Neural cell (in vitro differentiated cells): ENCODE measurements around the gene LFNG. TPM values are rescaled to one million over a fixed set of nuclear protein-coding genes. Genes with fewer than 3 reads are reported as not detected.

Experiments
- H2AFZ ChIP-seq: fragments of 200-600, 300-800 bp; sonication (generic), shearing (Covaris generic); 2 replicates; pipeline ENCODE4 v1.6.0; 2014; ENCODE audit warnings: low read depth, mild to moderate bottlenecking, antibody characterized with exemption, low read length, moderate library complexity
- H3F3A ChIP-seq: fragments of 200-600 bp; shearing (Covaris generic); 2 replicates; pipeline ENCODE4 v1.6.1; 2016; ENCODE audit warnings: mild to moderate bottlenecking, moderate library complexity, mixed read lengths, antibody characterized with exemption, low read length; ENCODE audit not compliant: insufficient read depth, poor library complexity, severe bottlenecking
- H3K27ac ChIP-seq: fragments of 200-600, 300-800 bp; sonication (generic), shearing (Covaris generic); 2 replicates; pipeline ENCODE4 v1.5.1; 2014; ENCODE audit warnings: mild to moderate bottlenecking, low read length, moderate library complexity
- H3K27me3 ChIP-seq: fragments of 300-800, 200-600 bp; sonication (generic), shearing (Covaris generic); 2 replicates; pipeline ENCODE4 v1.6.0; 2014; ENCODE audit warnings: mild to moderate bottlenecking, low read depth, low read length, moderate library complexity; ENCODE audit not compliant: insufficient read depth
- H3K36me3 ChIP-seq: fragments of 300-800, 200-600 bp; sonication (generic), shearing (Covaris generic); 2 replicates; pipeline ENCODE4 v1.5.1; 2014; ENCODE audit warnings: mild to moderate bottlenecking, antibody characterized with exemption, low read length, moderate library complexity; ENCODE audit not compliant: insufficient read depth
- H3K4me2 ChIP-seq: fragments of 300-800, 200-600 bp; sonication (generic), shearing (Covaris generic); 2 replicates; pipeline ENCODE4 v1.6.0; 2014; ENCODE audit warnings: mild to moderate bottlenecking, low read length
- H3K4me3 ChIP-seq: fragments of 300-800, 200-600 bp; sonication (generic), shearing (Covaris generic); 2 replicates; pipeline ENCODE4 v1.5.1; 2014; ENCODE audit warnings: mild to moderate bottlenecking, low read length, moderate library complexity
- H3K79me2 ChIP-seq: fragments of 200-600 bp; shearing (Covaris generic); replicated peaks from 2 replicates; pipeline ENCODE4 v1.6.0; 2014; ENCODE audit warnings: mild to moderate bottlenecking, low read length, moderate library complexity; ENCODE audit not compliant: insufficient read depth
- H3K9ac ChIP-seq: fragments of 300-800, 200-600 bp; sonication (generic), shearing (Covaris generic); 2 replicates; pipeline ENCODE4 v1.6.1; 2016; ENCODE audit warnings: mild to moderate bottlenecking, low read length, mixed read lengths
- H3K9me2 ChIP-seq: fragments of 200-600 bp; shearing (Covaris generic); 2 replicates; pipeline ENCODE4 v1.6.1; 2016; ENCODE audit warnings: mild to moderate bottlenecking, low read length, mixed read lengths; ENCODE audit not compliant: insufficient read depth
- H3K9me3 ChIP-seq: fragments of 200-600, 300-800 bp; sonication (generic), shearing (Covaris generic); 2 replicates; pipeline ENCODE4 v1.6.1; 2016; ENCODE audit warnings: mild to moderate bottlenecking, mixed run types, low read length, moderate library complexity, mixed read lengths
- H4K20me1 ChIP-seq: fragments of 200-600 bp; shearing (Covaris generic); 2 replicates; pipeline ENCODE4 v1.6.1; 2016; ENCODE audit warnings: mild to moderate bottlenecking, mixed run types; ENCODE audit not compliant: insufficient read depth
- EP300 ChIP-seq: fragments of 450-650 bp; conservative IDR thresholded peaks from 2 replicates; pipeline ENCODE4 v1.6.1; 2014; ENCODE audit warnings: antibody characterized with exemption, mild to moderate bottlenecking, moderate library complexity; ENCODE audit not compliant: poor library complexity, severe bottlenecking
- EZH2 ChIP-seq: fragments of 200-600, 300-800 bp; shearing (Covaris generic), sonication (generic); IDR thresholded peaks from 2 replicates; pipeline ENCODE4 v1.6.1; 2014; ENCODE audit warnings: antibody characterized with exemption, low read length, borderline replicate concordance, mild to moderate bottlenecking; ENCODE audit not compliant: insufficient read depth, poor library complexity, severe bottlenecking
- MXI1 ChIP-seq: fragments of 450-650 bp; conservative IDR thresholded peaks from 2 replicates; pipeline ENCODE4 v1.6.1; 2014; ENCODE audit warnings: antibody characterized with exemption, mild to moderate bottlenecking; ENCODE audit not compliant: poor library complexity, severe bottlenecking
- POLR2AphosphoS5 ChIP-seq: IDR thresholded peaks from 2 replicates; pipeline ENCODE4 v1.6.1; 2012
- RAD21 ChIP-seq: fragments of 450-650 bp; conservative IDR thresholded peaks from 2 replicates; pipeline ENCODE4 v1.6.1; 2014; ENCODE audit warnings: antibody characterized with exemption, mild to moderate bottlenecking, moderate library complexity
- SMC3 ChIP-seq: fragments of 450-650 bp; conservative IDR thresholded peaks from 2 replicates; pipeline ENCODE4 v1.6.1; 2014; ENCODE audit warnings: antibody characterized with exemption, mild to moderate bottlenecking, moderate library complexity; ENCODE audit not compliant: poor library complexity
- TAF1 ChIP-seq: IDR thresholded peaks from 2 replicates; pipeline ENCODE4 v1.6.1; 2012; ENCODE audit warnings: low read depth
- polyA plus RNA-seq: library from polyadenylated mRNA; depleted of rRNA; stranded (reverse); fragments of >200 nt; gene quantifications from 2 replicates; pipeline ENCODE4 v1.2.3, GENCODE V29; 2014
- TF ChIP-seq, protein P1 (sequence below): fragments of 450-650 bp; IDR thresholded peaks from 2 replicates; pipeline ENCODE4 v1.5.1; 2014; ENCODE audit warnings: antibody characterized with exemption, mild to moderate bottlenecking, moderate library complexity; ENCODE audit not compliant: poor library complexity, severe bottlenecking
- TF ChIP-seq, protein P2 (sequence below): IDR thresholded peaks from 2 replicates; pipeline ENCODE4 v1.6.1; 2012; ENCODE audit warnings: borderline replicate concordance

The LFNG gene
- polyA plus RNA-seq, 1 donor from 2014 or later: 0.30 TPM

DNA sequence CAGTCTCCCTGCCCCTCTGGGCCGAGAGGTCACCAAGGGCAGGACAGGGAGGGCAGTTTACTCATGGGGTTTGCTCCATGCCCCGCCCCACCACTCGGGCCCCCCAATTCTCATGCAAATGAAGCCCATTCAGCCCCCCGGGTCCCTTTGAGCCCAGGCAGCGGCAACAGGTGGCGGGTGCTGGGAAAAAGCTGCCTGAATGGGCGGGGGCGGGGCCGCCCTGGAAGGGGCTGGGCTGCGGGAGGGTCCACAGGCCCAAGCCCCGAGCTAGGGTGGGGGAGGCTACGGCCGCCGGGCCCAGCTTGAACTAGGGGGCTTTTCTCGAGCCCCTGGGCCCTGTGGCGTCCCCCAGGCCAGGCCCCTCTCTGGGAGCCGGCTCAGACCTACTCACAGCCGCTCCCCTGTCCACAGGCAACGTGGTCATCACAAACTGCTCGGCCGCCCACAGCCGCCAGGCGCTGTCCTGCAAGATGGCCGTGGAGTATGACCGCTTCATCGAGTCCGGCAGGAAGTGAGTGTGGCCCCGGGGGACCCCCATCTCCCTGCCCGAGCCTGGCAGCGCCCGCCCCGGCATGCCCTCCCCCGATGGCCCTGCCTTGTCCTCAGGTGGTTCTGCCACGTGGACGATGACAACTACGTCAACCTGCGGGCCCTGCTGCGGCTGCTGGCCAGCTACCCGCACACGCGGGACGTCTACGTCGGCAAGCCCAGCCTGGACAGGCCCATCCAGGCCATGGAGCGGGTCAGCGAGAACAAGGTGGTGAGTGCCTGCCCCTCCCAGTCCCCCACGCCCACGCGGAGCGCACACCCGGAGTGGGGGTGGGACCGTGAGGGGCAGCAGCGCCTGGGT, 5.5 kb downstream of the LFNG start:
- H4K20me1 ChIP-seq: no peaks in the 10 kb centered on the region
- H3K4me2 ChIP-seq: no peak overlapping the region
- no peak overlapping the region for H2AFZ ChIP-seq
- TF ChIP-seq RAD21 (no peak), TAF1 (no peak), EP300 (no peak), MXI1 (no peak), POLR2AphosphoS5 (no peak), SMC3 (no peak), EZH2 (no peak)
- TF ChIP-seq, protein P1, sequence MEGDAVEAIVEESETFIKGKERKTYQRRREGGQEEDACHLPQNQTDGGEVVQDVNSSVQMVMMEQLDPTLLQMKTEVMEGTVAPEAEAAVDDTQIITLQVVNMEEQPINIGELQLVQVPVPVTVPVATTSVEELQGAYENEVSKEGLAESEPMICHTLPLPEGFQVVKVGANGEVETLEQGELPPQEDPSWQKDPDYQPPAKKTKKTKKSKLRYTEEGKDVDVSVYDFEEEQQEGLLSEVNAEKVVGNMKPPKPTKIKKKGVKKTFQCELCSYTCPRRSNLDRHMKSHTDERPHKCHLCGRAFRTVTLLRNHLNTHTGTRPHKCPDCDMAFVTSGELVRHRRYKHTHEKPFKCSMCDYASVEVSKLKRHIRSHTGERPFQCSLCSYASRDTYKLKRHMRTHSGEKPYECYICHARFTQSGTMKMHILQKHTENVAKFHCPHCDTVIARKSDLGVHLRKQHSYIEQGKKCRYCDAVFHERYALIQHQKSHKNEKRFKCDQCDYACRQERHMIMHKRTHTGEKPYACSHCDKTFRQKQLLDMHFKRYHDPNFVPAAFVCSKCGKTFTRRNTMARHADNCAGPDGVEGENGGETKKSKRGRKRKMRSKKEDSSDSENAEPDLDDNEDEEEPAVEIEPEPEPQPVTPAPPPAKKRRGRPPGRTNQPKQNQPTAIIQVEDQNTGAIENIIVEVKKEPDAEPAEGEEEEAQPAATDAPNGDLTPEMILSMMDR: no peak
- TF ChIP-seq, protein P2, sequence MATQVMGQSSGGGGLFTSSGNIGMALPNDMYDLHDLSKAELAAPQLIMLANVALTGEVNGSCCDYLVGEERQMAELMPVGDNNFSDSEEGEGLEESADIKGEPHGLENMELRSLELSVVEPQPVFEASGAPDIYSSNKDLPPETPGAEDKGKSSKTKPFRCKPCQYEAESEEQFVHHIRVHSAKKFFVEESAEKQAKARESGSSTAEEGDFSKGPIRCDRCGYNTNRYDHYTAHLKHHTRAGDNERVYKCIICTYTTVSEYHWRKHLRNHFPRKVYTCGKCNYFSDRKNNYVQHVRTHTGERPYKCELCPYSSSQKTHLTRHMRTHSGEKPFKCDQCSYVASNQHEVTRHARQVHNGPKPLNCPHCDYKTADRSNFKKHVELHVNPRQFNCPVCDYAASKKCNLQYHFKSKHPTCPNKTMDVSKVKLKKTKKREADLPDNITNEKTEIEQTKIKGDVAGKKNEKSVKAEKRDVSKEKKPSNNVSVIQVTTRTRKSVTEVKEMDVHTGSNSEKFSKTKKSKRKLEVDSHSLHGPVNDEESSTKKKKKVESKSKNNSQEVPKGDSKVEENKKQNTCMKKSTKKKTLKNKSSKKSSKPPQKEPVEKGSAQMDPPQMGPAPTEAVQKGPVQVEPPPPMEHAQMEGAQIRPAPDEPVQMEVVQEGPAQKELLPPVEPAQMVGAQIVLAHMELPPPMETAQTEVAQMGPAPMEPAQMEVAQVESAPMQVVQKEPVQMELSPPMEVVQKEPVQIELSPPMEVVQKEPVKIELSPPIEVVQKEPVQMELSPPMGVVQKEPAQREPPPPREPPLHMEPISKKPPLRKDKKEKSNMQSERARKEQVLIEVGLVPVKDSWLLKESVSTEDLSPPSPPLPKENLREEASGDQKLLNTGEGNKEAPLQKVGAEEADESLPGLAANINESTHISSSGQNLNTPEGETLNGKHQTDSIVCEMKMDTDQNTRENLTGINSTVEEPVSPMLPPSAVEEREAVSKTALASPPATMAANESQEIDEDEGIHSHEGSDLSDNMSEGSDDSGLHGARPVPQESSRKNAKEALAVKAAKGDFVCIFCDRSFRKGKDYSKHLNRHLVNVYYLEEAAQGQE: no peak
- H3F3A ChIP-seq: no peaks in the 10 kb centered on the region
- H3K36me3 ChIP-seq: no peaks in the 10 kb centered on the region
- H3K79me2 ChIP-seq: peaks cover 34% of the 10 kb centered on the region
- H3K9me2 ChIP-seq: no peaks in the 10 kb centered on the region
- no peak overlapping the region for H3K4me3 ChIP-seq
- peaks cover 6% of the 10 kb centered on the region for H3K27me3 ChIP-seq
- no peak overlapping the region for H3K9ac ChIP-seq
- H3K9me3 ChIP-seq: no peaks in the 10 kb centered on the region
- H3K27ac ChIP-seq: no peak overlapping the region

DNA sequence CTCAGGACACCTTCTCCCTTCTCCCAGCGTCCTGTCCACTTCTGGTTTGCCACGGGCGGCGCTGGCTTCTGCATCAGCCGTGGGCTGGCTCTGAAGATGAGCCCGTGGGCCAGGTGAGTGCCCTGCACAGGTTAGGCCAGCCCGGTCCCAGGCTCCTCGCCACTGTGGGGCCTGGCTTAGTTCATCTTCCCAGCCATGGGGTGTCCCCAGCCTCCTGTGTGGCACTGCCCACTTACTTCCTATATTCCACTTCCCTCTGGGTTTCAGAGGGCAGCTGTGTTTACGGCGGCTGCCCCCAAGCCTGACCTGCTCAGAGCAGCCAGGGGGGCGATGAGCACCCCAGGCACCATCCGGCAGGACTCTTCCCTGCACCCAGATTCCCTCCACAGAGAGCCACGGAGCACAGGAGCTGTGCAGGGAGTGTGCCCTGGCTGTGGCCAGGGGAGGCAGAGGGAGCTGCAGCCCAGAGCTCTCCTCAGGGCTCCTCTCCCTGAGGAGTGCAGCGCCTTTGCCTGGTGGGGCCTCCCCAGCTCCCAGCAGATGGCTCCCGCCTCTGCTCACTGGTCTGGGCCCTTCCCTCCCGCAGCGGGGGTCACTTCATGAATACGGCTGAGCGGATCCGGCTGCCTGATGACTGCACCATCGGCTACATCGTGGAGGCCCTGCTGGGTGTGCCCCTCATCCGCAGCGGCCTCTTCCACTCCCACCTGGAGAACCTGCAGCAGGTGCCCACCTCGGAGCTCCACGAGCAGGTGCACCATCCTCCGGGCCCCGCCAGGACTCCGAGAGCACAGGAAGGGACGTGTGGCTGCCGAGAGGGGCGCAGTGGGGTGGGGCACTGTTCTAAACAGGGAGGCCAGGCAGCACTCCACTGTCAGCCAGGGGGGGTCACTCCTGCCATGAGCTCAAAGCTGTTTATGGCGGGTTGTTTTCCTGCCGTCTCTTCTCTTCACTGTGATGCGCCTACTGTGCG, 6.4 kb downstream of the LFNG start:
- Histone ChIP-seq H3K36me3 (no peaks in the 10 kb centered on the region), H3K9ac (no peak overlapping the region), H3K79me2 (peaks cover 26% of the 10 kb centered on the region), H3K27ac (no peak overlapping the region), H3K27me3 (no peaks in the 10 kb centered on the region), H3K9me3 (no peaks in the 10 kb centered on the region), H4K20me1 (no peaks in the 10 kb centered on the region), H3K4me2 (no peak overlapping the region), H2AFZ (no peak overlapping the region), H3K4me3 (no peak overlapping the region), H3K9me2 (no peaks in the 10 kb centered on the region), H3F3A (no peaks in the 10 kb centered on the region)
- TF ChIP-seq, protein P1: no peak
- no peak for TF ChIP-seq EP300
- TF ChIP-seq MXI1: no peak
- no peak for TF ChIP-seq SMC3
- TF ChIP-seq, protein P2: no peak
